ENCODE measurements around the gene ADAMTS4. TPM values are rescaled to one million over a fixed set of nuclear protein-coding genes. Genes with fewer than 3 reads are reported as not detected.

Gene ADAMTS4
- total RNA-seq, 5 donors from 2014 or later (not counting 1 experiment from before 2014, with no cell fraction given) = 0.86 to 1.8 (median 1.4) TPM

GRCh38 chr1:161174911-161175310 is 23.9 kb downstream of the ADAMTS4 start:
- peaks cover 47% of the 10 kb centered on the region for H3K36me3 Mint-ChIP-seq
- Histone ChIP-seq H3K36me3 (ENCODE audit: control insufficient read depth in 2 of 2, extremely low read depth in 1 of 2, insufficient read depth in 1 of 2, low read length in 1 of 2) (peaks cover 16 to 56% of the 10 kb centered on the region in 2 donors), H3K27ac (ENCODE audit: low read length) (no peak overlapping the region), H3K9me3 (no peaks in the 10 kb centered on the region), H3K4me3 (ENCODE audit: control insufficient read depth in 1 of 2, extremely low read depth in 1 of 2, low read length in 1 of 2) (no peak overlapping the region), H3K4me1 (ENCODE audit: control insufficient read depth in 1 of 2, extremely low read depth in 1 of 2, insufficient read depth in 2 of 2, low read length in 2 of 2) (peaks cover 8 to 38% of the 10 kb centered on the region in 2 experiments), H3K27me3 (replicated peaks in 1 of 2; ENCODE audit: control insufficient read depth in 2 of 2, extremely low read depth in 1 of 2, insufficient read depth in 2 of 2, low read length in 1 of 2) (no peaks in the 10 kb centered on the region)
- H3K27ac Mint-ChIP-seq = peak overlapping the region; percentile 62 to 99
- peak overlapping the region; percentile 44 to 99 (median 91) for H3K4me3 Mint-ChIP-seq
- H3K9me3 Mint-ChIP-seq = no peaks in the 10 kb centered on the region
- no peaks in the 10 kb centered on the region for H3K27me3 Mint-ChIP-seq
- DNase-seq (no peak), ATAC-seq (replicated peaks in 1 of 4) (no peak)
- peaks cover 57 to 70% (median 61%) of the 10 kb centered on the region in 3 donors for H3K4me1 Mint-ChIP-seq
- ChIA-PET CTCF (no interaction called here), POLR2A (interaction anchor here (0.6 to 0.7 kb wide), 2 partner anchors 28 to 154 kb away, joined by 3 to 4 read pairs; partner anchors contain the start of gene F11R (in 1 of the 2))
- over 99% methylated on average over 10 of the region's 11 CpGs for WGBS (ENCODE audit: insufficient coverage)

- no peaks in the 10 kb centered on the region for H3K9me3 Mint-ChIP-seq
- DNase-seq (no peak), ATAC-seq (replicated peaks in 1 of 4) (no peak)
- H3K27ac Mint-ChIP-seq = peak overlapping the region in 1 of 2 donors; percentile 48
- H3K4me3 Mint-ChIP-seq = no peak overlapping the region
- H3K4me1 Mint-ChIP-seq = peaks cover 57 to 67% (median 61%) of the 10 kb centered on the region in 3 donors
- no peaks in the 10 kb centered on the region for H3K9me3 ChIP-seq
- H3K36me3 ChIP-seq (ENCODE audit: control insufficient read depth in 2 of 2, extremely low read depth in 1 of 2, insufficient read depth in 1 of 2, low read length in 1 of 2) = peaks cover 21 to 66% of the 10 kb centered on the region in 2 donors
- H3K27me3 Mint-ChIP-seq = no peaks in the 10 kb centered on the region
- peaks cover 51% of the 10 kb centered on the region for H3K36me3 Mint-ChIP-seq
- POLR2A ChIA-PET = no interaction called here
- no peaks in the 10 kb centered on the region for H3K27me3 ChIP-seq (replicated peaks in 1 of 2; ENCODE audit: control insufficient read depth in 2 of 2, extremely low read depth in 1 of 2, insufficient read depth in 2 of 2, low read length in 1 of 2)
- H3K4me3 ChIP-seq (ENCODE audit: control insufficient read depth in 1 of 2, extremely low read depth in 1 of 2, low read length in 1 of 2) = no peak overlapping the region
- 94% methylated on average over 9 of the region's 11 CpGs for WGBS (ENCODE audit: insufficient coverage)
- peaks cover 8 to 33% of the 10 kb centered on the region in 2 experiments for H3K4me1 ChIP-seq (ENCODE audit: control insufficient read depth in 1 of 2, extremely low read depth in 1 of 2, insufficient read depth in 2 of 2, low read length in 2 of 2)
- H3K27ac ChIP-seq (ENCODE audit: low read length) = no peak overlapping the region
- CTCF ChIA-PET = interaction anchor here in 1 of 2 donors (0.7 kb wide), 1 partner anchor 8 kb away, joined by 3 read pairs; the partner anchor contains the start of gene PPOX
Measured at GRCh38 chr1:161173711-161174110, 25.1 kb downstream of the ADAMTS4 start.

DNA sequence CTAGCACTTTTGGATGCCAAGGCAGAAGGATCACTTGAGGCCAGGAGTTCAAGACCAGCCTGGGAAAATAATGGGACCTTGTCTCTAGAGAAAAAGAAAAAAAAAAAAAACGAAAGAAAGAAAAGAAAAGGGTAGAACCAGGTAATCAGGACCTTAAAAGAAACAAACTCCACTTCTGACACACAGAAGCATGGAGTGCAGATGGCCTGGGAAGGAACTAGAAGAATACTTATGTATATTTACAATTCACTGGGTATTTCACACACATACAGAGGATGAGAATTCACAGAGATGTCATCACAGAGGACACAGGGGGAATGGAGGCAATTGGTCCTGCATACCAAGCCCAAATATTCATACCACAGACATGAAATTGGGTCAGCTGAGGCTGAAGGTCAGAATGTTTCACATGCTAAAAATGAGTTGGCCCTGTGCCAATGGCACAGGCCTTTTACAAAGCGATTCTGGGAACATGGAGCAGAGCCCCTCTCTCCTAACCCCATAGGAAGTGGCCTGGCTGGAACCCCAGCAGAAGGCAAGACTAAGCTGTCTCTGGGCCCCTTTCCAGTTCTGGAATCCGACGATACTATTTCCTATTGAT is 26.0 kb downstream of the ADAMTS4 start:
- Mint-ChIP-seq H3K4me3 (no peak overlapping the region), H3K36me3 (peaks cover 51% of the 10 kb centered on the region), H3K4me1 (peaks cover 57 to 61% (median 59%) of the 10 kb centered on the region in 3 donors), H3K27me3 (no peaks in the 10 kb centered on the region), H3K9me3 (no peaks in the 10 kb centered on the region), H3K27ac (peak overlapping the region; percentile 72 to 80)
- POLR2A ChIA-PET = interaction anchor here in 1 of 2 donors (0.5 kb wide), 1 partner anchor 405 kb away, joined by 3 read pairs; no protein-coding TSS in a partner anchor
- peaks cover 8 to 33% of the 10 kb centered on the region in 2 experiments for H3K4me1 ChIP-seq (ENCODE audit: control insufficient read depth in 1 of 2, extremely low read depth in 1 of 2, insufficient read depth in 2 of 2, low read length in 2 of 2)
- H3K9me3 ChIP-seq = no peaks in the 10 kb centered on the region
- H3K27me3 ChIP-seq (replicated peaks in 1 of 2; ENCODE audit: control insufficient read depth in 2 of 2, extremely low read depth in 1 of 2, insufficient read depth in 2 of 2, low read length in 1 of 2) = no peaks in the 10 kb centered on the region
- CTCF ChIA-PET = interaction anchor here in 1 of 2 donors (1.6 kb wide), 1 partner anchor 53 kb away, joined by 3 read pairs; the partner anchor contains the start of gene TOMM40L
- peaks cover 26 to 71% of the 10 kb centered on the region in 2 donors for H3K36me3 ChIP-seq (ENCODE audit: control insufficient read depth in 2 of 2, extremely low read depth in 1 of 2, insufficient read depth in 1 of 2, low read length in 1 of 2)
- ATAC-seq (replicated peaks in 1 of 4) (no peak), DNase-seq (no peak)
- WGBS (ENCODE audit: insufficient coverage) = 100% methylated on average over 1 of the region's 4 CpGs
- H3K4me3 ChIP-seq (ENCODE audit: control insufficient read depth in 1 of 2, extremely low read depth in 1 of 2, low read length in 1 of 2) = no peak overlapping the region
- H3K27ac ChIP-seq (ENCODE audit: low read length) = no peak overlapping the region

DNA sequence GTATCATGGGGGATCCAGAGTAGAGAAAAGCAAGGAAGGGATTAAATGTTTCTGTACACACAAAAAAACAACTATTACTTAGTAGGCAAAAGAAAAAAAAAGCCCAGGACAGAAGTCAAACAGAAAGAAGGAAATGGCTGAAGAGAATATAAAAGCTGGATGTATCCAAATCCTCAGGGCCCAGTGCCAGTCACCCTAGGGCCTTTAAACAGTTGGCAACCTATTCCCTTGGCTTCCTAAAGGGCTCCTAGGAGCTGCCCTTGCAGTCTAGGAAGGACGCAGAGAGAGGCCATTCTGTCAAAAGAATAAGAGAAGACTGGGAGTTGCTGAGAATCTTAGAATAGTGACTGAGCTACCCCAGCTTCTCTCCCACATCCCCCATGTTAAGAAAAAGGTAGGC is 26.5 kb downstream of the ADAMTS4 start:
- H3K9me3 ChIP-seq = no peaks in the 10 kb centered on the region
- peaks cover 51% of the 10 kb centered on the region for H3K36me3 Mint-ChIP-seq
- peaks cover 55 to 58% (median 56%) of the 10 kb centered on the region in 3 donors for H3K4me1 Mint-ChIP-seq
- ChIA-PET POLR2A (no interaction called here), CTCF (interaction anchor here in 1 of 2 donors (1.6 kb wide), 1 partner anchor 53 kb away, joined by 3 read pairs; the partner anchor contains the start of gene TOMM40L)
- H3K4me1 ChIP-seq (ENCODE audit: control insufficient read depth in 1 of 2, extremely low read depth in 1 of 2, insufficient read depth in 2 of 2, low read length in 2 of 2) = peaks cover 8 to 32% of the 10 kb centered on the region in 2 experiments
- H3K27me3 ChIP-seq (replicated peaks in 1 of 2; ENCODE audit: control insufficient read depth in 2 of 2, extremely low read depth in 1 of 2, insufficient read depth in 2 of 2, low read length in 1 of 2) = no peaks in the 10 kb centered on the region
- peaks cover 26 to 71% of the 10 kb centered on the region in 2 donors for H3K36me3 ChIP-seq (ENCODE audit: control insufficient read depth in 2 of 2, extremely low read depth in 1 of 2, insufficient read depth in 1 of 2, low read length in 1 of 2)
- no peak overlapping the region for H3K4me3 Mint-ChIP-seq
- no peak overlapping the region for H3K4me3 ChIP-seq (ENCODE audit: control insufficient read depth in 1 of 2, extremely low read depth in 1 of 2, low read length in 1 of 2)
- H3K27ac Mint-ChIP-seq = peak overlapping the region; percentile 72 to 80
- no peak for DNase-seq
- no peaks in the 10 kb centered on the region for H3K9me3 Mint-ChIP-seq
- H3K27me3 Mint-ChIP-seq = no peaks in the 10 kb centered on the region
- H3K27ac ChIP-seq (ENCODE audit: low read length) = no peak overlapping the region
- WGBS (ENCODE audit: insufficient coverage) = no CpG with 5 or more reads among the region's 1 CpG
- no peak for ATAC-seq (replicated peaks in 1 of 4)

GRCh38 chr1:161171696-161172095 is 27.2 kb downstream of the ADAMTS4 start:
- H3K9me3 Mint-ChIP-seq = no peaks in the 10 kb centered on the region

GRCh38 chr1:161171191-161171590 is 27.7 kb downstream of the ADAMTS4 start:
- ATAC-seq (replicated peaks in 1 of 4) (no peak), DNase-seq (no peak)
- H3K27ac Mint-ChIP-seq = peak overlapping the region in 1 of 2 donors; percentile 57
- Histone ChIP-seq H3K4me3 (ENCODE audit: control insufficient read depth in 1 of 2, extremely low read depth in 1 of 2, low read length in 1 of 2) (no peak overlapping the region), H3K36me3 (ENCODE audit: control insufficient read depth in 2 of 2, extremely low read depth in 1 of 2, insufficient read depth in 1 of 2, low read length in 1 of 2) (peaks cover 26 to 71% of the 10 kb centered on the region in 2 donors), H3K4me1 (ENCODE audit: control insufficient read depth in 1 of 2, extremely low read depth in 1 of 2, insufficient read depth in 2 of 2, low read length in 2 of 2) (peaks cover 10 to 34% of the 10 kb centered on the region in 2 experiments), H3K27me3 (replicated peaks in 1 of 2; ENCODE audit: control insufficient read depth in 2 of 2, extremely low read depth in 1 of 2, insufficient read depth in 2 of 2, low read length in 1 of 2) (no peaks in the 10 kb centered on the region), H3K9me3 (no peaks in the 10 kb centered on the region), H3K27ac (ENCODE audit: low read length) (no peak overlapping the region)
- H3K9me3 Mint-ChIP-seq = no peaks in the 10 kb centered on the region
- WGBS (ENCODE audit: insufficient coverage) = no CpG with 5 or more reads among the region's 5 CpGs
- peaks cover 51 to 60% (median 55%) of the 10 kb centered on the region in 3 donors for H3K4me1 Mint-ChIP-seq
- H3K36me3 Mint-ChIP-seq = peaks cover 49% of the 10 kb centered on the region
- ChIA-PET CTCF (interaction anchor here in 1 of 2 donors (1.6 kb wide), 1 partner anchor 54 kb away, joined by 3 read pairs; the partner anchor contains the start of gene TOMM40L), POLR2A (no interaction called here)
- no peaks in the 10 kb centered on the region for H3K27me3 Mint-ChIP-seq
- no peak overlapping the region for H3K4me3 Mint-ChIP-seq

More at GRCh38 chr1:161171696-161172095, 27.2 kb downstream of the ADAMTS4 start:
- no peak overlapping the region for H3K27ac Mint-ChIP-seq
- H3K4me1 Mint-ChIP-seq = peaks cover 56 to 60% (median 57%) of the 10 kb centered on the region in 3 donors
- H3K36me3 Mint-ChIP-seq = peaks cover 51% of the 10 kb centered on the region
- Histone ChIP-seq H3K4me3 (ENCODE audit: control insufficient read depth in 1 of 2, extremely low read depth in 1 of 2, low read length in 1 of 2) (no peak overlapping the region), H3K27ac (ENCODE audit: low read length) (no peak overlapping the region), H3K36me3 (ENCODE audit: control insufficient read depth in 2 of 2, extremely low read depth in 1 of 2, insufficient read depth in 1 of 2, low read length in 1 of 2) (peaks cover 26 to 71% of the 10 kb centered on the region in 2 donors), H3K27me3 (replicated peaks in 1 of 2; ENCODE audit: control insufficient read depth in 2 of 2, extremely low read depth in 1 of 2, insufficient read depth in 2 of 2, low read length in 1 of 2) (no peaks in the 10 kb centered on the region), H3K9me3 (no peaks in the 10 kb centered on the region), H3K4me1 (ENCODE audit: control insufficient read depth in 1 of 2, extremely low read depth in 1 of 2, insufficient read depth in 2 of 2, low read length in 2 of 2) (peaks cover 13 to 35% of the 10 kb centered on the region in 2 experiments)
- ChIA-PET POLR2A (no interaction called here), CTCF (interaction anchor here in 1 of 2 donors (1.6 kb wide), 1 partner anchor 54 kb away, joined by 3 read pairs; the partner anchor contains the start of gene TOMM40L)
- no peak overlapping the region for H3K4me3 Mint-ChIP-seq
- DNase-seq (no peak), ATAC-seq (replicated peaks in 1 of 4) (no peak)
- H3K27me3 Mint-ChIP-seq = no peaks in the 10 kb centered on the region
- 79% methylated on average over 11 of the region's 12 CpGs for WGBS (ENCODE audit: insufficient coverage)
